ENCODE data around the gene EHMT1.

The EHMT1 gene

GRCh38 chr9:137626464-137626863 lies 7.7 kb downstream of the EHMT1 start:
- TF ChIP-seq FOXP2 (optimal IDR thresholded peaks at IDR 0.05; ENCODE audit: borderline replicate concordance, extremely low read depth, extremely low read length, insufficient read depth) (no peak), POLR2AphosphoS5 (IDR thresholded peaks at IDR 0.05; ENCODE audit: low read depth, low read length) (no peak), TAF1 (IDR thresholded peaks at IDR 0.05; ENCODE audit: borderline replicate concordance, insufficient read depth, low read length) (no peak), SIN3A (IDR thresholded peaks at IDR 0.05; ENCODE audit: borderline replicate concordance, insufficient read depth, low read length) (no peak)
- TF ChIP-seq, protein P1, sequence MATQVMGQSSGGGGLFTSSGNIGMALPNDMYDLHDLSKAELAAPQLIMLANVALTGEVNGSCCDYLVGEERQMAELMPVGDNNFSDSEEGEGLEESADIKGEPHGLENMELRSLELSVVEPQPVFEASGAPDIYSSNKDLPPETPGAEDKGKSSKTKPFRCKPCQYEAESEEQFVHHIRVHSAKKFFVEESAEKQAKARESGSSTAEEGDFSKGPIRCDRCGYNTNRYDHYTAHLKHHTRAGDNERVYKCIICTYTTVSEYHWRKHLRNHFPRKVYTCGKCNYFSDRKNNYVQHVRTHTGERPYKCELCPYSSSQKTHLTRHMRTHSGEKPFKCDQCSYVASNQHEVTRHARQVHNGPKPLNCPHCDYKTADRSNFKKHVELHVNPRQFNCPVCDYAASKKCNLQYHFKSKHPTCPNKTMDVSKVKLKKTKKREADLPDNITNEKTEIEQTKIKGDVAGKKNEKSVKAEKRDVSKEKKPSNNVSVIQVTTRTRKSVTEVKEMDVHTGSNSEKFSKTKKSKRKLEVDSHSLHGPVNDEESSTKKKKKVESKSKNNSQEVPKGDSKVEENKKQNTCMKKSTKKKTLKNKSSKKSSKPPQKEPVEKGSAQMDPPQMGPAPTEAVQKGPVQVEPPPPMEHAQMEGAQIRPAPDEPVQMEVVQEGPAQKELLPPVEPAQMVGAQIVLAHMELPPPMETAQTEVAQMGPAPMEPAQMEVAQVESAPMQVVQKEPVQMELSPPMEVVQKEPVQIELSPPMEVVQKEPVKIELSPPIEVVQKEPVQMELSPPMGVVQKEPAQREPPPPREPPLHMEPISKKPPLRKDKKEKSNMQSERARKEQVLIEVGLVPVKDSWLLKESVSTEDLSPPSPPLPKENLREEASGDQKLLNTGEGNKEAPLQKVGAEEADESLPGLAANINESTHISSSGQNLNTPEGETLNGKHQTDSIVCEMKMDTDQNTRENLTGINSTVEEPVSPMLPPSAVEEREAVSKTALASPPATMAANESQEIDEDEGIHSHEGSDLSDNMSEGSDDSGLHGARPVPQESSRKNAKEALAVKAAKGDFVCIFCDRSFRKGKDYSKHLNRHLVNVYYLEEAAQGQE (IDR thresholded peaks at IDR 0.05; ENCODE audit: insufficient read depth in 1 of 2, low read depth in 2 of 2, low read length in 2 of 2), result no peak

GRCh38 chr9:137630126-137630525 lies 11.3 kb downstream of the EHMT1 start:
- TF ChIP-seq TAF1 (IDR thresholded peaks at IDR 0.05; ENCODE audit: borderline replicate concordance, insufficient read depth, low read length) (no peak), POLR2AphosphoS5 (IDR thresholded peaks at IDR 0.05; ENCODE audit: low read depth, low read length) (no peak)
- TF ChIP-seq, protein P1 (IDR thresholded peaks at IDR 0.05; ENCODE audit: insufficient read depth in 1 of 2, low read depth in 2 of 2, low read length in 2 of 2), result no peak

DNA sequence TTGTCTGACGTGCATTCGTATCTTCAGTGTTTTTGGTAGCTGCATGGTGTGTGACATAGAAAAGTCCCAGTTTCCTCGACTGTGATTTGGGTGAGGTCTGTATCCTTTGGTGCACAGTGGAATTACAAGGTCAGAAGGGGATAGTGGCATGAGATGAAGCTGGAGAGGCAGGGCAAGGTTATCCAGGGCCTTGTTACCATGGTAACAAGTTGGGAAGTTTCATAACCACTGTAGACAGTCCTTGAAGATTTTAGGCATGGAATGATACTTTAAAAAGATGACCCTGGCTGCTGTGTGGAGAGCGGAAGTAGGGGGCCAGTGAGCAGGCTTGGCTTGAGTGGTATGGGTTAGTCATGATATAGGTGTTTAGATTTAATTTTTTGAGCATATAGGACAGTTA lies 11.9 kb downstream of the EHMT1 start:
- no peak for TF ChIP-seq TAF1 (IDR thresholded peaks at IDR 0.05; ENCODE audit: borderline replicate concordance, insufficient read depth, low read length)
- TF ChIP-seq, protein P1 (IDR thresholded peaks at IDR 0.05; ENCODE audit: insufficient read depth in 1 of 2, low read depth in 2 of 2, low read length in 2 of 2), result no peak
- TF ChIP-seq FOXP2 (optimal IDR thresholded peaks at IDR 0.05; ENCODE audit: borderline replicate concordance, extremely low read depth, extremely low read length, insufficient read depth), result no peak
- TF ChIP-seq SIN3A (IDR thresholded peaks at IDR 0.05; ENCODE audit: borderline replicate concordance, insufficient read depth, low read length), result no peak
- no peak for TF ChIP-seq POLR2AphosphoS5 (IDR thresholded peaks at IDR 0.05; ENCODE audit: low read depth, low read length)

DNA sequence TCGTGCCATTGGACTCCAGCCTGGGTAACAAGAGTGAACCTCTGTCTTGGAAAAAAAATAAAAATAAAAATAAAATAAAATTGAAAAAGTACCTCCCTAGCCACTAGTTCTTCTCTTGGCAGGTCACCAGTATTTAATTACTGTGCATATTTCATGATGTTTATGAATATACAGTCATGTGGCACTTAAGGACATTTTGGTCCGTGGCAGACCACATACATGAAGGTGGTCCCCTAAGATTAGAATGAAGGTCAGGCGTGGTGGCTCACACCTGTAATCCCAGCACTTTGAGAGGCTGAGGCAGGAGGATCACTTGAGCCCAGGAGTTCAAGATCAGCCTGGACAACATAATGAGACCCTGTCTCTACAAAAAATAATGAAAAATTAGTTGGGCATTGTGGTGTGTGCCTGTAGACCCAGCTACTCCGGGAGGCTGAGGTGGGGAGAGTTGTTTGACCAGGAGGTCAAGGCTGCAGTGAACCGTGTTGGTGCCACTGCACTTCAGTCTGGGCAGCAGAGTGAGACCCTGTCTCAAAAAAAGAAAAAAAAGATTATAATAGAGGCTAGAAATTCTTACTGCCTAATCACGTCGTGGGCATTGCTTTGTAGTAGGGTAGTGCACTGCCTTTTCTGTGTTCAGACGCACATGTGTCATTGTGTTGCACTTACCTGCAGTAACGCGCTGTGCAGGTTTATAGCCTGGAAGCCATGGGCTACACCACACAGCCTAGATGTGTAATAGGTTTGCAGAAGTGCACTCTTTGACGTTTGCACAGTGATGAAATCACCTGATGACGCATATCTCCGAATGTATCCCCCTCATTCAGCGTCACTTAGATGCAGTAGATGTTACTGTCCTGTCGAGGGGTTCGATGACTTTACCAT lies 12.8 kb downstream of the EHMT1 start:
- TF ChIP-seq, protein P1 (IDR thresholded peaks at IDR 0.05; ENCODE audit: insufficient read depth in 1 of 2, low read depth in 2 of 2, low read length in 2 of 2), result no peak
- TF ChIP-seq TAF1 (IDR thresholded peaks at IDR 0.05; ENCODE audit: borderline replicate concordance, insufficient read depth, low read length) (no peak), FOXP2 (optimal IDR thresholded peaks at IDR 0.05; ENCODE audit: borderline replicate concordance, extremely low read depth, extremely low read length, insufficient read depth) (no peak), SIN3A (IDR thresholded peaks at IDR 0.05; ENCODE audit: borderline replicate concordance, insufficient read depth, low read length) (no peak), POLR2AphosphoS5 (IDR thresholded peaks at IDR 0.05; ENCODE audit: low read depth, low read length) (no peak)
